ENCODE data around the gene DMTF1. TPM values are rescaled to one million over a fixed set of nuclear protein-coding genes. Genes with fewer than 3 reads are reported as not detected.

Gene DMTF1
- total and polyA plus RNA-seq, 2 of the 8 experiments (the other 6 are each of a cell fraction or from before 2014, with no cell fraction given), result 86.0 to 115 TPM

GRCh38 chr7:87105401-87105800 is 46.9 kb upstream of the DMTF1 start:
- no peak overlapping the region for H3K27ac ChIP-seq (ENCODE audit: low read depth, low read length)
- 0 out of 7 replicates have a peak, but pooled peaks cover 0 to 3% (median 0%) of the 10 kb centered on the region in 4 experiments for H3K4me1 ChIP-seq (replicated peaks in 1 of 4; ENCODE audit: control insufficient read depth in 3 of 4, insufficient read depth in 4 of 4, low read length in 3 of 4)
- no peak overlapping the region for H2AK5ac ChIP-seq (ENCODE audit: low read depth, low read length)
- WGBS, 2 experiments (ENCODE audit: extremely low coverage in 1 of 2, insufficient coverage in 1 of 2, insufficient read length in 1 of 2, insufficient replicate concordance in 2 of 2, low coverage in 1 of 2, low lambda C conversion rate in 2 of 2, missing lambda C conversion rate in 1 of 2), result 75% methylated on average over 1 of the region's 1 CpG; no CpG with 5 or more reads in 1 of the 2 experiments
- no peak overlapping the region for H3K56ac ChIP-seq (replicated peaks; ENCODE audit: insufficient read length, low read depth, low read length)
- no peak overlapping the region for H2BK15ac ChIP-seq (ENCODE audit: low read length)
- no peak overlapping the region for H3K14ac ChIP-seq (ENCODE audit: insufficient read length)
- H4K91ac ChIP-seq (replicated peaks; ENCODE audit: insufficient read length, low read length), result no peak overlapping the region
- no peak overlapping the region for H2BK20ac ChIP-seq (ENCODE audit: low read length)
- DNase-seq (ENCODE audit: low read depth in 1 of 2, low spot score in 2 of 2), result no peak
- no peaks in the 10 kb centered on the region; the same call in 1 of the 2 replicates for H3K23me2 ChIP-seq (ENCODE audit: low read depth, low read length)
- no peaks in the 10 kb centered on the region for H3K27me3 ChIP-seq (replicated peaks in 1 of 4; ENCODE audit: control insufficient read depth in 3 of 4, extremely low read depth in 1 of 4, insufficient read depth in 3 of 4, low read length in 3 of 4)
- no peak overlapping the region for H3K4ac ChIP-seq (replicated peaks; ENCODE audit: insufficient read length, low read depth, low read length)
- H2AFZ ChIP-seq (ENCODE audit: low read length), result no peak overlapping the region
- no peak overlapping the region for H3K18ac ChIP-seq (ENCODE audit: extremely low read depth, low read length)
- no peak overlapping the region for H2BK12ac ChIP-seq (ENCODE audit: low read depth, low read length)
- H2BK120ac ChIP-seq (replicated peaks; ENCODE audit: low read depth, low read length), result no peak overlapping the region
- no peak overlapping the region for H3K9ac ChIP-seq (replicated peaks in 1 of 4; ENCODE audit: extremely low read depth in 1 of 4, low read depth in 3 of 4, low read length in 3 of 4)
- no peak overlapping the region for H3K23ac ChIP-seq (ENCODE audit: insufficient read length)
- no peak overlapping the region for H3K4me3 ChIP-seq (ENCODE audit: extremely low read depth in 1 of 4, insufficient read depth in 2 of 4, low read depth in 3 of 4, low read length in 4 of 4)
- H3K4me2 ChIP-seq (ENCODE audit: insufficient read depth in 1 of 2, low read depth in 2 of 2, low read length in 2 of 2), result no peak overlapping the region
- CTCF ChIA-PET (ENCODE audit: partially characterized antibody), result no interaction called here
- no peaks in the 10 kb centered on the region for H3K36me3 ChIP-seq (ENCODE audit: control insufficient read depth in 2 of 4, insufficient read depth in 4 of 4, low read length in 3 of 4)
- no peak overlapping the region for H4K5ac ChIP-seq (ENCODE audit: insufficient read length, low read depth, low read length)
- H3K79me1 ChIP-seq (ENCODE audit: low read depth, low read length), result no peaks in the 10 kb centered on the region
- no peak overlapping the region for H4K8ac ChIP-seq (ENCODE audit: extremely low read depth, insufficient read depth, low read length)
- no peak for FAIRE-seq
- H2BK5ac ChIP-seq (ENCODE audit: low read depth, low read length), result no peak overlapping the region
- no peaks in the 10 kb centered on the region for H4K20me1 ChIP-seq (replicated peaks in 1 of 2; ENCODE audit: control insufficient read depth in 1 of 2, insufficient read depth in 2 of 2, low read length in 2 of 2)
- H3K9me3 ChIP-seq (ENCODE audit: insufficient read depth in 2 of 2, low read depth in 1 of 2, low read length in 1 of 2), result no peaks in the 10 kb centered on the region
- POLR2A ChIA-PET (ENCODE audit: partially characterized antibody), result no interaction called here
- no peaks in the 10 kb centered on the region for H3K79me2 ChIP-seq (ENCODE audit: control insufficient read depth in 1 of 2, insufficient read depth in 2 of 2, low read length in 2 of 2)
- TF ChIP-seq ASH2L (IDR thresholded peaks at IDR 0.05; ENCODE audit: low read length) (no peak), GTF2F1 (IDR thresholded peaks at IDR 0.05; ENCODE audit: borderline replicate concordance, low read depth, low read length) (no peak), KDM1A (IDR thresholded peaks at IDR 0.05; ENCODE audit: borderline replicate concordance, low read length) (no peak), POLR2AphosphoS5 (IDR thresholded peaks at IDR 0.05; ENCODE audit: low read depth, low read length) (no peak), RBBP5 (IDR thresholded peaks at IDR 0.05; ENCODE audit: borderline replicate concordance, low read depth, low read length) (no peak), SRF (IDR thresholded peaks at IDR 0.05; ENCODE audit: low read depth, low read length) (no peak), TCF12 (IDR thresholded peaks at IDR 0.05; ENCODE audit: low read depth, low read length) (no peak), FOSL1 (IDR thresholded peaks at IDR 0.05; ENCODE audit: insufficient read depth, low read depth, low read length) (no peak), KDM5A (IDR thresholded peaks at IDR 0.05; ENCODE audit: low read length) (no peak), CHD1 (IDR thresholded peaks at IDR 0.05; ENCODE audit: low read depth, low read length) (no peak), RFX5 (IDR thresholded peaks at IDR 0.05; ENCODE audit: borderline replicate concordance, low read depth, low read length) (no peak), TAF7 (optimal IDR thresholded peaks at IDR 0.05; ENCODE audit: borderline replicate concordance, low read depth, low read length) (no peak)
- TF ChIP-seq, protein P1, sequence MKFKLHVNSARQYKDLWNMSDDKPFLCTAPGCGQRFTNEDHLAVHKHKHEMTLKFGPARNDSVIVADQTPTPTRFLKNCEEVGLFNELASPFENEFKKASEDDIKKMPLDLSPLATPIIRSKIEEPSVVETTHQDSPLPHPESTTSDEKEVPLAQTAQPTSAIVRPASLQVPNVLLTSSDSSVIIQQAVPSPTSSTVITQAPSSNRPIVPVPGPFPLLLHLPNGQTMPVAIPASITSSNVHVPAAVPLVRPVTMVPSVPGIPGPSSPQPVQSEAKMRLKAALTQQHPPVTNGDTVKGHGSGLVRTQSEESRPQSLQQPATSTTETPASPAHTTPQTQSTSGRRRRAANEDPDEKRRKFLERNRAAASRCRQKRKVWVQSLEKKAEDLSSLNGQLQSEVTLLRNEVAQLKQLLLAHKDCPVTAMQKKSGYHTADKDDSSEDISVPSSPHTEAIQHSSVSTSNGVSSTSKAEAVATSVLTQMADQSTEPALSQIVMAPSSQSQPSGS (IDR thresholded peaks at IDR 0.05; ENCODE audit: low read length), result no peak
- TF ChIP-seq, protein P2, sequence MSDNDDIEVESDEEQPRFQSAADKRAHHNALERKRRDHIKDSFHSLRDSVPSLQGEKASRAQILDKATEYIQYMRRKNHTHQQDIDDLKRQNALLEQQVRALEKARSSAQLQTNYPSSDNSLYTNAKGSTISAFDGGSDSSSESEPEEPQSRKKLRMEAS (IDR thresholded peaks at IDR 0.05), result no peak
